ENCODE measurements around the gene POLR1G. TPM values are rescaled to one million over a fixed set of nuclear protein-coding genes. Genes with fewer than 3 reads are reported as not detected.

POLR1G gene
- total and polyA plus RNA-seq, 9 of the 15 experiments (the other 6 are each of a cell fraction or from before 2014, with no cell fraction given) = 3.0 to 50.1 (median 27.4) TPM

GRCh38 chr19:45444318-45445041 is 38.0 kb downstream of the POLR1G start (continued):
- TF ChIP-seq, protein P1, sequence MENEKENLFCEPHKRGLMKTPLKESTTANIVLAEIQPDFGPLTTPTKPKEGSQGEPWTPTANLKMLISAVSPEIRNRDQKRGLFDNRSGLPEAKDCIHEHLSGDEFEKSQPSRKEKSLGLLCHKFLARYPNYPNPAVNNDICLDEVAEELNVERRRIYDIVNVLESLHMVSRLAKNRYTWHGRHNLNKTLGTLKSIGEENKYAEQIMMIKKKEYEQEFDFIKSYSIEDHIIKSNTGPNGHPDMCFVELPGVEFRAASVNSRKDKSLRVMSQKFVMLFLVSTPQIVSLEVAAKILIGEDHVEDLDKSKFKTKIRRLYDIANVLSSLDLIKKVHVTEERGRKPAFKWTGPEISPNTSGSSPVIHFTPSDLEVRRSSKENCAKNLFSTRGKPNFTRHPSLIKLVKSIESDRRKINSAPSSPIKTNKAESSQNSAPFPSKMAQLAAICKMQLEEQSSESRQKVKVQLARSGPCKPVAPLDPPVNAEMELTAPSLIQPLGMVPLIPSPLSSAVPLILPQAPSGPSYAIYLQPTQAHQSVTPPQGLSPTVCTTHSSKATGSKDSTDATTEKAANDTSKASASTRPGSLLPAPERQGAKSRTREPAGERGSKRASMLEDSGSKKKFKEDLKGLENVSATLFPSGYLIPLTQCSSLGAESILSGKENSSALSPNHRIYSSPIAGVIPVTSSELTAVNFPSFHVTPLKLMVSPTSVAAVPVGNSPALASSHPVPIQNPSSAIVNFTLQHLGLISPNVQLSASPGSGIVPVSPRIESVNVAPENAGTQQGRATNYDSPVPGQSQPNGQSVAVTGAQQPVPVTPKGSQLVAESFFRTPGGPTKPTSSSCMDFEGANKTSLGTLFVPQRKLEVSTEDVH (IDR thresholded peaks at IDR 0.05; ENCODE audit: low read depth, partially characterized antibody) = no peak
- TF ChIP-seq RBM17 (IDR thresholded peaks at IDR 0.05; ENCODE audit: borderline replicate concordance, low read depth, low read length) = no peak
- TF ChIP-seq ZNF561 (CRISPR knock-in tag; conservative IDR thresholded peaks at IDR 0.05) = no peak
- TF ChIP-seq MCM7 (IDR thresholded peaks at IDR 0.05) = no peak
- TF ChIP-seq ZHX1 (conservative IDR thresholded peaks at IDR 0.05; ENCODE audit: low read length) = no peak
- no peak for TF ChIP-seq KLF1 (tag; IDR thresholded peaks at IDR 0.05)
- TF ChIP-seq, protein P2, sequence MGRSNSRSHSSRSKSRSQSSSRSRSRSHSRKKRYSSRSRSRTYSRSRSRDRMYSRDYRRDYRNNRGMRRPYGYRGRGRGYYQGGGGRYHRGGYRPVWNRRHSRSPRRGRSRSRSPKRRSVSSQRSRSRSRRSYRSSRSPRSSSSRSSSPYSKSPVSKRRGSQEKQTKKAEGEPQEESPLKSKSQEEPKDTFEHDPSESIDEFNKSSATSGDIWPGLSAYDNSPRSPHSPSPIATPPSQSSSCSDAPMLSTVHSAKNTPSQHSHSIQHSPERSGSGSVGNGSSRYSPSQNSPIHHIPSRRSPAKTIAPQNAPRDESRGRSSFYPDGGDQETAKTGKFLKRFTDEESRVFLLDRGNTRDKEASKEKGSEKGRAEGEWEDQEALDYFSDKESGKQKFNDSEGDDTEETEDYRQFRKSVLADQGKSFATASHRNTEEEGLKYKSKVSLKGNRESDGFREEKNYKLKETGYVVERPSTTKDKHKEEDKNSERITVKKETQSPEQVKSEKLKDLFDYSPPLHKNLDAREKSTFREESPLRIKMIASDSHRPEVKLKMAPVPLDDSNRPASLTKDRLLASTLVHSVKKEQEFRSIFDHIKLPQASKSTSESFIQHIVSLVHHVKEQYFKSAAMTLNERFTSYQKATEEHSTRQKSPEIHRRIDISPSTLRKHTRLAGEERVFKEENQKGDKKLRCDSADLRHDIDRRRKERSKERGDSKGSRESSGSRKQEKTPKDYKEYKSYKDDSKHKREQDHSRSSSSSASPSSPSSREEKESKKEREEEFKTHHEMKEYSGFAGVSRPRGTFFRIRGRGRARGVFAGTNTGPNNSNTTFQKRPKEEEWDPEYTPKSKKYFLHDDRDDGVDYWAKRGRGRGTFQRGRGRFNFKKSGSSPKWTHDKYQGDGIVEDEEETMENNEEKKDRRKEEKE (IDR thresholded peaks at IDR 0.05; ENCODE audit: borderline replicate concordance in 1 of 2, control insufficient read depth in 1 of 2, low read depth in 2 of 2, low read length in 1 of 2) = no peak
- no peak for TF ChIP-seq PURB (CRISPR knock-in tag; IDR thresholded peaks at IDR 0.05; ENCODE audit: low read depth)
- TF ChIP-seq SRSF7 (optimal IDR thresholded peaks at IDR 0.05; ENCODE audit: low read depth, low read length) = no peak
- TF ChIP-seq MTF1 (CRISPR knock-in tag; IDR thresholded peaks at IDR 0.05; ENCODE audit: borderline replicate concordance) = no peak
- TF ChIP-seq, protein P3, sequence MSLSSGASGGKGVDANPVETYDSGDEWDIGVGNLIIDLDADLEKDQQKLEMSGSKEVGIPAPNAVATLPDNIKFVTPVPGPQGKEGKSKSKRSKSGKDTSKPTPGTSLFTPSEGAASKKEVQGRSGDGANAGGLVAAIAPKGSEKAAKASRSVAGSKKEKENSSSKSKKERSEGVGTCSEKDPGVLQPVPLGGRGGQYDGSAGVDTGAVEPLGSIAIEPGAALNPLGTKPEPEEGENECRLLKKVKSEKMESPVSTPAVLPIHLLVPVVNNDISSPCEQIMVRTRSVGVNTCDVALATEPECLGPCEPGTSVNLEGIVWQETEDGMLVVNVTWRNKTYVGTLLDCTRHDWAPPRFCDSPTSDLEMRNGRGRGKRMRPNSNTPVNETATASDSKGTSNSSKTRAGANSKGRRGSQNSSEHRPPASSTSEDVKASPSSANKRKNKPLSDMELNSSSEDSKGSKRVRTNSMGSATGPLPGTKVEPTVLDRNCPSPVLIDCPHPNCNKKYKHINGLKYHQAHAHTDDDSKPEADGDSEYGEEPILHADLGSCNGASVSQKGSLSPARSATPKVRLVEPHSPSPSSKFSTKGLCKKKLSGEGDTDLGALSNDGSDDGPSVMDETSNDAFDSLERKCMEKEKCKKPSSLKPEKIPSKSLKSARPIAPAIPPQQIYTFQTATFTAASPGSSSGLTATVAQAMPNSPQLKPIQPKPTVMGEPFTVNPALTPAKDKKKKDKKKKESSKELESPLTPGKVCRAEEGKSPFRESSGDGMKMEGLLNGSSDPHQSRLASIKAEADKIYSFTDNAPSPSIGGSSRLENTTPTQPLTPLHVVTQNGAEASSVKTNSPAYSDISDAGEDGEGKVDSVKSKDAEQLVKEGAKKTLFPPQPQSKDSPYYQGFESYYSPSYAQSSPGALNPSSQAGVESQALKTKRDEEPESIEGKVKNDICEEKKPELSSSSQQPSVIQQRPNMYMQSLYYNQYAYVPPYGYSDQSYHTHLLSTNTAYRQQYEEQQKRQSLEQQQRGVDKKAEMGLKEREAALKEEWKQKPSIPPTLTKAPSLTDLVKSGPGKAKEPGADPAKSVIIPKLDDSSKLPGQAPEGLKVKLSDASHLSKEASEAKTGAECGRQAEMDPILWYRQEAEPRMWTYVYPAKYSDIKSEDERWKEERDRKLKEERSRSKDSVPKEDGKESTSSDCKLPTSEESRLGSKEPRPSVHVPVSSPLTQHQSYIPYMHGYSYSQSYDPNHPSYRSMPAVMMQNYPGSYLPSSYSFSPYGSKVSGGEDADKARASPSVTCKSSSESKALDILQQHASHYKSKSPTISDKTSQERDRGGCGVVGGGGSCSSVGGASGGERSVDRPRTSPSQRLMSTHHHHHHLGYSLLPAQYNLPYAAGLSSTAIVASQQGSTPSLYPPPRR (CRISPR knock-in tag; IDR thresholded peaks at IDR 0.05; ENCODE audit: borderline replicate concordance) = no peak

Measured in K562 (cell line).